HG03432 (cell line): Measurements from ENCODE around the gene SERGEF.
"Not testable (repeated sequence)": the region's sequence is repeated elsewhere in the genome, so short reads cannot be mapped to it uniquely, and the experiment has no call there.

Experiments used
- ATAC-seq: cut with Tn5 transposase; IDR thresholded peaks from one replicate; pipeline ENCODE4 v1.9.1; 2021; ENCODE audit warnings: mild to moderate bottlenecking, moderate library complexity; ENCODE audit not compliant: unreplicated experiment

Gene SERGEF

DNA sequence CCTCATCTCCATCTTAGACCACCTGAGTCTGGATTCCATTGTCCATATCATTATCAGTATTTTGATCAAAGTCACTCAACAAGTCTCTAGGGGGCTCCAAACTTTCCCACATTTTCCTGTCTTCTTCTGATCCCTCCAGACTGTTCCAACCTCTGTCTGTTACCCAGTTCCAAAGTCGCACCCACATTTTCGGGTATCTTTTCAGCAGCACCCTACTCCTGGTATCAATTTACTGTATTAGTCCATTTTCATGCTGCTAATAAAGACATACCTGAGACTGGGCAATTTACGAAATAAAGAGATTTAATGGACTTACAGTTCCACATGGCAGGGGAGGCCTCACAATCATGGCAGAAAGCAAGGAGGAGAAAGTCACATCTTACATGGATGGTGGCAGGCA lies 144.4 kb downstream of the SERGEF start:
- not testable (repeated sequence) for ATAC-seq

- no peak for ATAC-seq
Observed at GRCh38 chr11:17867341-17867740, 145.5 kb downstream of the SERGEF start.

DNA sequence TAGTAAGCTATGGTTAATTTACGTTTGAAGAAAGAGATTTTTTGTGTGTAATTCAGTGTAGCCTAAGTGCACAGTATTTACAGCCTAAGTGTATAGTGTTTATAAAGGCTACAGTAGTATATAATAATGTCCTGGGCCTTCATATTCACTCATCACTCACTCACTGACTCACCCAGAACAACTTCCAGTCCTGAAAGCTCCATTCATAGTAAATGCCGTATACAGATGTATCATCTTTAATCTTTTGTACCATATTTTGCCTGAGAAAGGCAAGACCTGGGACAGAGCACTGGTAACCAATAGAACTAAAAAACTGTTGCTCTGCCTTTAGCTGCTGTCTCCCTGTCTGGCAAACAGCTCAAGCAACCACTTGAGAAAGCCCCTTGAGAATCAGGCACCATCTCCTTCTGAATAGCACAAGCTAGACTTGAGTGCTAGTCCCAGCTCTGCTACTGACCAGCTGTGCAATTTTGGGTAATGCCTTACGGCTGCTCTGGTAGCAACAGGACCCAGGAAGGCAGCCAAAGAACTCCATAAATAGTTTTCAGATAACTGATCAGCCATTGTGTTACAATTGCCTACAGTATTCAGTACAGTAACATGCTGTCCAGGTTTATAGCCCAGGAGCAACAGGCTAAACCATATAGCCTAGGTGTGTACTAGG lies 146.9 kb downstream of the SERGEF start:
- ATAC-seq = no peak

- no peak for ATAC-seq
Observed at GRCh38 chr11:17864478-17864941, 148.3 kb downstream of the SERGEF start.

DNA sequence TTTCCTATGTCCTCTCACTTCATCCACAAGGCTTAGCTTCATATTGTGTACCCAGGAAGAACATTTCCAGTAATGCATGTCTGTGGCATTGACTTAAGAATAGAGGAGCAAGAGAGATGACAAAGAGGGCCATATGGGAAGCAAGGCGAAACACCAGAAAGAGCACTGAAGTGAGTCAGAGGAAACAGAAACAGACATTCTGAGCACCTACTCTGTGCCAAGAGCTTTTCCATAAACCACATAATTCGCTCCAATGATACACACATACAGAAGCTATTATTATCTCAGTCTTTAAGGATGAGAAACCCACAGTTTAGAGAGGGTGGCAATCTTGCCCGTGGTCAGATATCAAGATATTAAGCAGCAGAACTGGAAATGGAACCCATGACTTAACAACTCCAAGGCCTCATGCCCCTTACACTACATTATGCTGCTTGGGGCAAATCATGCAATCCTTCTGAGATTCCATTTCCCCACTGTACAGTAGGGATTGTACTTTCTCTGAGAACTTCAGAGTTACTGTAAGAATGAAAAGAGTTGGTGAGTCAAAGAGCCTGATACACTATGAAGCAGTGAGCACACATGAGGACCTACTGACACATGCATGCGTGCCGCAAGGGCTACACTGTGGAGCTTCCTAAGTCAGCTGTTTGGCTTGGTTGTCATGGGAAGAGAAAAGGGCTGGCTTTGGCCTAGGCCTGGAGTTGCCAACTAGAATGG lies 151.7 kb downstream of the SERGEF start:
- ATAC-seq = no peak

GRCh38 chr11:17859552-17859951 lies 153.3 kb downstream of the SERGEF start:
- no peak for ATAC-seq

- peak; percentile 60 for ATAC-seq
Observed at GRCh38 chr11:17855531-17856290, 157.1 kb downstream of the SERGEF start.

DNA sequence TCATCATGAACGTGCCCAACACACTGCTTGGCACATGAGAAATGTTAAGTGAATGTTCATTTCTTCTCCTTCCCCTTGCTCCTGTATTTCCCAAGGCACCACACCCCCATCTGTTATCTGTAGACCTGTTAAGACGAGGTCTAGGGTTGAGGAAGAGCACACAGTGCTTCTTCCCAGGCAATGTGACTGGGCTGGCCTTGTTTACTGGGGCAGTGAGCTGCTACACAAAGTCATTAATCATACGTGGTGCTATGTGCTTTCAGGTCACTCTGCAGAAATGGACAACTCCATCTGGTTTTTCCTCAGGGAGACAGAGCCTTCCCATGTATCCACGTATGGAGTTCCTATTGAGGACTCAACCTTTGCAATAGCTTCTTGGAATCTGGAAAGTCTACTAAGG lies 159.6 kb downstream of the SERGEF start:
- no peak for ATAC-seq

- ATAC-seq = no peak
Observed at GRCh38 chr11:17852246-17852645, 160.6 kb downstream of the SERGEF start.

DNA sequence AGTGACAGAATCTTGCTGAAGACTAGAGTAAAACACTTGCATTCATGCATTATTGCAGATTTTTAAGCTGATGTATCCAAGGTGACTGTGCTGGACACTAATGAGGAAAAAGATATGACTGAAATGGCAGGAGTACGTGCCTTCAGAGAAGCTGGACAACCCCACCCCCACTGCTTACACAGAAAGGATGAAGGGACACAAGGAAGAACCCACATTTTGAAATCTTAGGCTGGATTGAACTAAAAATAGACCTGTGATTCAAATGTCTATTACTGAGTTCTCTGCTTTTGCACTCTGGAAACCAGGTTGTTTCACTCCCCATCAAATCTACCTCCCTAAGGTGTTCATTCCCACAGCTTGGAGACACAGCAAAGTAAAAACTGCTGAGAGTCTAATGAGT lies 161.2 kb downstream of the SERGEF start:
- no peak for ATAC-seq

DNA sequence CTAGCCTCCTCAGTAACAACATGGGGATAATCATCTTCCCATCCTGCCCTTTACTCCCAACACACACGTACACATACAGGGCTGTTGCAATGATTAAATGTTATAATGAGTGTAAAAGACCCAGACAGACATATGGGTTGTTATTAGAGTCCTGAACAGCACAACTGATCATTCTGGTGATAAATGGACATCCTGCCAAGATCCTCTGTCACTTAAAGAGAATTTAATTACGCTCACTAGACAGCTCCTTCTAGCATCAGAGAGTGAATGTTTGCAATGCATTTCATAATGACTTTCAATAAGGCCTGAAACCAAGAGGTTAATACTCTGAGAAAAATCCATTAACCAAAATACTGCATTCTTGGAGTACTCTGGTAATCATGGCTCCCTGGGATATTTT lies 162.5 kb downstream of the SERGEF start:
- no peak for ATAC-seq

DNA sequence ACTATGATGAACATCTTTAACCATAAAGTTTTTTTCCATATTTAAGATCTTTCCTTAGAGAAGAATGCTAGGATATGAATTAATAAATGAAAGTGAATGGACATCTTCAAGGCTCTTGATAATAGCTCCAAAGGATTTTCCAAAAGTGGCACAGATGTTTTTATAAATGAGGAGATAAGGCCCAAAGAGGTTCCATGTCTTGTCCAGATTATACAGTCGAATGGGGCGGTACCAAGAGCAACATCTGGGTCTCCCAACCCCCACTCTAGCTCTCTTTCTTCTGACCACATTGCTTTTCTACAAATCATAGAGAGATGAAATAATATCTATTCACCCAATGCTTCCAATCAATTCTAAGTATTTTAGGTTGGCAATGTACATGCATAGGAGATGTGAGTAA lies 164.1 kb downstream of the SERGEF start:
- ATAC-seq = no peak

- no peak for ATAC-seq
Observed at GRCh38 chr11:17846852-17847453, 165.9 kb downstream of the SERGEF start.

GRCh38 chr11:17845431-17845881 lies 167.4 kb downstream of the SERGEF start:
- ATAC-seq = no peak

DNA sequence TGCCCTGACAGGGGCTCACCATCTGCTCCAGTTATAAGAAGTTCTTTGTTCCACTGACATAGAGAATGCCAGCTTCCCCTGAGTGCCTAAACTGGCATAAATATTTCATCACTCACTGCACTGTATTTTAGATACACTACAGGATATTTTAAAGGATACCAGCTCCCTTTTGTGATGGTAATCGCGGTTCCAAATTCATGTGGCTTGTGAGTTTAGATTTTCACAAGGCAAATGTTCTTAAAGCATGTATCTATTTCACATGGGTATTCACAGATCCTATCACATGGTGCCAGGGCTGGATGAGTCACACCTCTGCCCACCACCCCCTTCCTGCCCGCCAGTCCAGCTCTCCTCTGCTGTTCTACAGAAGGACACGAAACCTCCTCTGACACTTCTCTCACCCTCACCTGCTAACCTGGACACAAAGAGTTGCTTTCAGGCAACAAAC lies 172.7 kb downstream of the SERGEF start:
- no peak for ATAC-seq

GRCh38 chr11:17839450-17839849 lies 173.4 kb downstream of the SERGEF start:
- no peak for ATAC-seq

DNA sequence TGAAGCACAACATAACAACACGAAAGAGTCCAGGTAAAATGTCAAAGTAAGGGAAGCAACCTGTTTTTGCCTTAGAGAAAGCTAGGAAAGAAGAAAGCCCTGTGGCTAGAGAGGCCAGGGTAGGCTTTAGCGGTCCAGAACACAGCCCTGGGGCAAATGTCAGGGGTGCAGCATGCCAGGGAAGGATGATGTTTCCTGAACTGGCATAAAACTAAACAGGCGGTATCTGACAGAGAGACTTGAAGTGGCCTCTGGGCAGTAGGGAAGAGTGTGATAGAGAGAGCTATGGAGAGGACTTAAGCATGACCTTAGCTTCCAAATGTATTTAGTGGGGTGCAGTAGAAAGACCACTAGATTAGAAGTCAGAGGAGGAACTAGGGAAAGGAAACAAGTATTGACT lies 174.7 kb downstream of the SERGEF start:
- no peak for ATAC-seq

GRCh38 chr11:17831883-17832282 lies 181.0 kb downstream of the SERGEF start:
- no peak for ATAC-seq

DNA sequence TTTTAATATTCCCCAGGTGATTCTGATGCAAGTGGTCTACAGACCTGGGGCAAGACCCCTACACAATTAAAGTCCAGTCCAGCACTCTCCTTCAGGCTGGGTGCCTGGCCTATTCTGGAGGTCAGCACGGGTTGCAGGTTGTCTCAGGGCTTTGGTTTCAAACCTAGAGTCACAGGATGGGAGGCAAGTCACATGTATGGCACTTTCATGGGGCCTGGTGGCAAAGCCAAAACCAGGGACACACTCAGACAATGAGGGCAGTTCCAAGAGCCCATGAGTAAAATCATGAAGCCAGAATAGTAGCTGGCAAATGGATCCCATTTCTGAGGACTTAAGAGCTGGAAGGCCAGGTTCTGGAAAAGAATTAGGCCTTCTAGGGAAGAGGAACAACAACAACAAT lies 181.6 kb downstream of the SERGEF start:
- no peak for ATAC-seq

GRCh38 chr11:17828311-17828751 lies 184.5 kb downstream of the SERGEF start:
- no peak for ATAC-seq

DNA sequence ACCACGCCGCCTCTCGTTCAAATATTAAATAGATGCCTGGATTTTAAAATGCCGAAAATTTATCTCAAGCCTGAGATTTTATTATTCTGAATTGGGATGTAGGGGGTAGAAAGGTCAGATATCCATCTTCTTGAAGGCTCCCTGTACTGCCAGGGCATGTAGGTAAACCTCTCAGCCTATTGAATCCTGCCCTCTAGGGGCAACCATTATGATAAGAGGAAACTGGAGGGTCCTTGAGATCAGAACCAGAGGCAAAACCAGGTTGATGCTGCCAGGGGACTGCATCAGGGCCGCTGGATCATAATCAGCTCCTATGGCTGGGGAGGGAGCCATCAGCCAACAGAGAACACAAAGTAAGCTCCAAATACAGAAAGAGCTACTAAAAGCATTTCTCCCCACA lies 185.8 kb downstream of the SERGEF start:
- ATAC-seq = no peak
